Endothelial cell (in vitro differentiated cells): ENCODE measurements around the gene AFAP1L2. TPM values are rescaled to one million over a fixed set of nuclear protein-coding genes. Genes with fewer than 3 reads are reported as not detected.

Experiments used
- DNase-seq: peaks from one replicate; pipeline ENCODE4 v3.0.0; 2021; ENCODE audit warnings: low spot score
- H3K27ac Mint-ChIP-seq: one replicate; pipeline ENCODE4 v1.8.0; 2021; ENCODE audit warnings: mixed read lengths, inconsistent platforms; ENCODE audit not compliant: unreplicated experiment
- H3K27me3 Mint-ChIP-seq: one replicate; pipeline ENCODE4 v1.8.0; 2021; ENCODE audit warnings: mild to moderate bottlenecking, moderate library complexity, mixed read lengths, inconsistent platforms; ENCODE audit not compliant: unreplicated experiment
- H3K36me3 Mint-ChIP-seq: one replicate; pipeline ENCODE4 v1.8.0; 2021; ENCODE audit warnings: mild to moderate bottlenecking, low read depth, mixed read lengths, inconsistent platforms; ENCODE audit not compliant: unreplicated experiment
- H3K4me1 Mint-ChIP-seq: one replicate; pipeline ENCODE4 v1.8.0; 2021; ENCODE audit warnings: mild to moderate bottlenecking, mixed read lengths, inconsistent platforms; ENCODE audit not compliant: unreplicated experiment
- H3K4me3 Mint-ChIP-seq: one replicate; pipeline ENCODE4 v1.8.0; 2021; ENCODE audit warnings: mild to moderate bottlenecking, mixed read lengths, inconsistent platforms; ENCODE audit not compliant: unreplicated experiment
- H3K9me3 Mint-ChIP-seq: one replicate; pipeline ENCODE4 v1.8.0; 2021; ENCODE audit warnings: mixed read lengths, inconsistent platforms; ENCODE audit not compliant: unreplicated experiment
- total RNA-seq: library from RNA; stranded (reverse); fragmentation: NEBNext Ultra II Directional; extraction: Animal tissue kit (Norgen Biotek cat#: 25700); gene quantifications from one replicate; pipeline ENCODE4 v1.2.1, GENCODE V29; 2021; ENCODE audit not compliant: unreplicated experiment
- TF ChIP-seq, protein P1 (sequence below): fragments of 200-600 bp; sonication (generic); IDR thresholded peaks from one replicate; pipeline ENCODE4 v1.5.0; 2021; ENCODE audit warnings: antibody characterized with exemption; ENCODE audit not compliant: unreplicated experiment

The AFAP1L2 gene
- total RNA-seq, 1 donor from 2014 or later, result 0.77 TPM

DNA sequence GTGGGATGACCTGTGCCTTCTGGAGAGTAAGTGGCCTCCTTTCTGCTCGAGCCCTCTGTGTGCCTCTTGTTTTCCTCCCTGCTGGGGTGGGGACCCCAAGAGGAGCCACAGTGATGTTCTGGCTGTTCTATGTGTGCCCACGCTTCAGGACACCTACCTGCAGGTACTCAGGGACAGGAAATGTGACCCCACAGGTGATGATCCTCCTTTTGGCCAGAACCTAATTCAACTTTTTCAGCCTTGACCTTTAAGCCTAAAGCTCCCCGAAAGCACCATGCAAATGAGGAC, 95.0 kb downstream of the AFAP1L2 start:
- TF ChIP-seq, protein P1, sequence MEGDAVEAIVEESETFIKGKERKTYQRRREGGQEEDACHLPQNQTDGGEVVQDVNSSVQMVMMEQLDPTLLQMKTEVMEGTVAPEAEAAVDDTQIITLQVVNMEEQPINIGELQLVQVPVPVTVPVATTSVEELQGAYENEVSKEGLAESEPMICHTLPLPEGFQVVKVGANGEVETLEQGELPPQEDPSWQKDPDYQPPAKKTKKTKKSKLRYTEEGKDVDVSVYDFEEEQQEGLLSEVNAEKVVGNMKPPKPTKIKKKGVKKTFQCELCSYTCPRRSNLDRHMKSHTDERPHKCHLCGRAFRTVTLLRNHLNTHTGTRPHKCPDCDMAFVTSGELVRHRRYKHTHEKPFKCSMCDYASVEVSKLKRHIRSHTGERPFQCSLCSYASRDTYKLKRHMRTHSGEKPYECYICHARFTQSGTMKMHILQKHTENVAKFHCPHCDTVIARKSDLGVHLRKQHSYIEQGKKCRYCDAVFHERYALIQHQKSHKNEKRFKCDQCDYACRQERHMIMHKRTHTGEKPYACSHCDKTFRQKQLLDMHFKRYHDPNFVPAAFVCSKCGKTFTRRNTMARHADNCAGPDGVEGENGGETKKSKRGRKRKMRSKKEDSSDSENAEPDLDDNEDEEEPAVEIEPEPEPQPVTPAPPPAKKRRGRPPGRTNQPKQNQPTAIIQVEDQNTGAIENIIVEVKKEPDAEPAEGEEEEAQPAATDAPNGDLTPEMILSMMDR, result no peak
- H3K4me3 Mint-ChIP-seq, result no peak overlapping the region
- no peak for DNase-seq
- H3K27me3 Mint-ChIP-seq, result peaks cover 11% of the 10 kb centered on the region
- no peaks in the 10 kb centered on the region for H3K36me3 Mint-ChIP-seq
- H3K4me1 Mint-ChIP-seq, result peaks cover 7% of the 10 kb centered on the region
- no peaks in the 10 kb centered on the region for H3K9me3 Mint-ChIP-seq
- H3K27ac Mint-ChIP-seq, result no peak overlapping the region

DNA sequence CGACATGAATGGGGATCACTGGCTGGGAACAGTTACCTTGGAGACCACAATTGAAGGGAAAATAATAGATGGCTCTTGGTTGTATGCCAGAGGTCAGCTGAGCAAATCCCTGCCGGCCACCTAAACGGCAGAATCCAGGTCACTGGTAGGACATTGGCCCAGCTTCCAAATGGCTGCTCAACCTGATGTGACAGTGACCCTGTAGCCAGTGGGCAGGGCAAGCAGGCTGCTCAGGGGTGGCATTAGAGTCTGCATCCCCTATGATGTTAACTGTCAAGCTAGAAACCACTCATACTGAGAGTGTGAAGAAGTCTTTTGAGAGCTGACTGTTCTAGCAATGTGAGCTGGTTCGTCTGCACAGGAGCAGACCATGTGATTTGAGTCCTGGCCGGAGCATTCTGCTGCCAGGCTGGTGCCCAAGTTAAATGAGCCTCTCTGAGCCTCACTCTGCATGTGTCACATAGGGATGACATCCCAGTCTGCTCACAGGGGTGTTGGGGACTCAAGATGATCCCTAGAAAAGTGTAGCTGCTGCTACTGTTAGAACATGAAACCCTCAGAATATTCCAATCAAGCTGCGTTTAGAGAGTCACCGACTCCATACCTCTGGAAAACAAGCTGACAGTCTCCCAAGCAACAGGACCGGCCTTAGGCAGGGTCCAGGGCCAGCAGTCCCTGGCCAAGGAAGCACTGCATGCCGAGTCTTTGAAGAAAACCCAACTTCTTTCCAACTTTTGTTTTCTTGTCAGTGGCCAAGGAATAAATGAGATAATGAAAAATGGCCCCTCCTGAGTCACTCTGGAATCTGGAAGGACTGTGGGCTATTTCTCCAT, 95.6 kb downstream of the AFAP1L2 start:
- Mint-ChIP-seq H3K27ac (no peak overlapping the region), H3K4me1 (peaks cover 12% of the 10 kb centered on the region), H3K27me3 (peaks cover 14% of the 10 kb centered on the region), H3K9me3 (no peaks in the 10 kb centered on the region), H3K36me3 (no peaks in the 10 kb centered on the region), H3K4me3 (no peak overlapping the region)
- DNase-seq, result no peak
- TF ChIP-seq, protein P1, result no peak

DNA sequence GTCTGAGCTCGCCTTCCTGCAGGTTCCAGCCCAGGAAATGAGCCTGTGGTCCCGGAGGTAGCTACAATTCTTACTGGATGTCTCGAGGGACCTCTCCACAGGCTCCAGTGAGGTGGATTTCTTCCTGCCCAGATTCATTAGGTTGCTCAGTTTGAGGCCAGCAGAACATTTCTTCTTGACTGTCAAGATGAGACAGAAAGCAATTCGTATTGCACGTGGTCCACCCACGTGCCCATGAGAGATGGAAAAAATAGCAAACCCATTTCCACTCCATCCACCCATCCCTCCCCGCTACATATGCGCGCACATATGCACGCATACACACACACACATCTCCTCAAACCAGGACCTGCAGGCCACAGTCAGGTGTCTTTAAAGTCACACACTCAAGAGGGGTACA, 96.6 kb downstream of the AFAP1L2 start:
- no peak for DNase-seq
- no peaks in the 10 kb centered on the region for H3K36me3 Mint-ChIP-seq
- TF ChIP-seq, protein P1, result no peak
- no peaks in the 10 kb centered on the region for H3K9me3 Mint-ChIP-seq
- peaks cover 15% of the 10 kb centered on the region for H3K4me1 Mint-ChIP-seq
- H3K27me3 Mint-ChIP-seq, result peaks cover 15% of the 10 kb centered on the region
- H3K4me3 Mint-ChIP-seq, result no peak overlapping the region
- no peak overlapping the region for H3K27ac Mint-ChIP-seq

DNA sequence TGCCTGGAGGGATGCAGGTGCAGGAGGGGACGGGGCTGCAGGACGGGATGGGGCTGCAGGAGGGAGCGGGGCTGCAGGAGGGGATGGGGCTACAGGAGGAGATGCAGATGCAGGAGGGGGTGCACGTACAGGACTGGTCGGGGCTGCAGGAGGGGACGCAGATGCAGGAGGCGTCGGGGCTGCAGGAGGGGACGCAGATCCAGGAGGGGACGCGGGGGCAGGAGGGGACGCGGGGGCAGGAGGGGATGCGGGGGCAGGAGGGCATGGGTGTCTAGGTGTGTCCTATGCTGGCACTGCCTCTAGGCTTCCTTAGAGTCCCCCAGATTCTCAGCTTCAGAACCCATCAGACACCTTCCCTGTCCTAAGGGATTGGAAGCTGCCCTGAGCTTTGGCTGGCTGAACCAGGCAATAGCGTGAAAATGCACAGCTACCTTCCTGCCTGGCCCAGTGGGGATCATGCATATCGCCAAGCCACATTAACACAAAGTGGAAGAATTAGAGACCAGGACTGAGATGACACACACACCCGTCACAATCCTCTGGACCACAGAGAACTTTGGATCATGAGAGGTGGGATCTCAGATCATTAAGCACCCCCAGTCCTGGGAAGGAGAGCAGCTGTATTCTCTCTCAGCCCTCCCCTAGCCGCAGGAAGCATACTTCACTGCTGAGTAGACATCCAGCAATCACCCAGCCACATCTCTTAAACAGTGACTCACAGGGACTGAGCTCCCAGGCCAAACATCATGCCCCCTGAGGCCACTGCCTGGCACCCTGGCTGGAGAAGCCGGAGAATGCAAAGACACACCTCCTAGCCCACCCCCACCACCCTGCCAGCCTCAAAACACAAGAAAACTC, 98.0 kb downstream of the AFAP1L2 start:
- Mint-ChIP-seq H3K4me3 (no peak overlapping the region), H3K27me3 (peaks cover 11% of the 10 kb centered on the region), H3K27ac (no peak overlapping the region), H3K4me1 (peaks cover 9% of the 10 kb centered on the region), H3K9me3 (no peaks in the 10 kb centered on the region), H3K36me3 (no peaks in the 10 kb centered on the region)
- TF ChIP-seq, protein P1, result no peak
- DNase-seq, result no peak

DNA sequence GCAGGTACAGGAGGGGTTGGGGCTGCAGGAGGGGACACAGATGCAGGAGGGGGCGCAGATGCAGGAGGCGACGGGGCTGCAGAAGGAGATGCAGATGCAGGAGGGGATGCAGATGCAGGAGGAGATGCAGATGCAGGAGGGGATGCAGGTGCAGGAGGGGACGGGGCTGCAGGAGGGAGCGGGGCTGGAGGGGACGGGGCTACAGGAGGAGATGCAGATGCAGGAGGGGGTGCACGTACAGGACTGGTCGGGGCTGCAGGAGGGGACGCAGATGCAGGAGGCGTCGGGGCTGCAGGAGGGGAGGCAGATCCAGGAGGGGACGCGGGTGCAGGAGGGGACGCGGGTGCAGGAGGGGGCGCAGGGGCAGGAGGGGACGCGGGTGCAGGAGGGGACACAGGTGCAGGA, 98.8 kb downstream of the AFAP1L2 start:
- H3K27ac Mint-ChIP-seq, result no peak overlapping the region
- peaks cover 11% of the 10 kb centered on the region for H3K27me3 Mint-ChIP-seq
- DNase-seq, result no peak
- H3K4me3 Mint-ChIP-seq, result no peak overlapping the region
- no peaks in the 10 kb centered on the region for H3K9me3 Mint-ChIP-seq
- TF ChIP-seq, protein P1, result no peak
- no peaks in the 10 kb centered on the region for H3K36me3 Mint-ChIP-seq
- H3K4me1 Mint-ChIP-seq, result peaks cover 9% of the 10 kb centered on the region
